Pulmonary artery endothelial cell (primary cell): Measurements from ENCODE around the gene PTGES3. TPM values are rescaled to one million over a fixed set of nuclear protein-coding genes. Genes with fewer than 3 reads are reported as not detected.

Experiments
- DNase-seq: peaks from one replicate; pipeline ENCODE4 v3.0.0-alpha.2; 2011; ENCODE audit warnings: low read depth, low spot score
- total RNA-seq: library from RNA; depleted of rRNA; stranded (reverse); fragments of >200 nt; gene quantifications from 2 replicates; pipeline ENCODE4 v1.2.3, GENCODE V29; 2014

The PTGES3 gene
- total RNA-seq, 1 donor from 2014 or later: 85.3 TPM

GRCh38 chr12:56629459-56630179 is 58.5 kb downstream of the PTGES3 start:
- no peak for DNase-seq

- peak; percentile 24 for DNase-seq
These were observed 59.2 kb downstream of the PTGES3 start for GRCh38 chr12:56628671-56629458.

- DNase-seq: no peak
These were observed 61.4 kb downstream of the PTGES3 start for GRCh38 chr12:56626701-56627100.

- DNase-seq: no peak
These were observed 65.5 kb downstream of the PTGES3 start for GRCh38 chr12:56622535-56622934.

- no peak for DNase-seq
These were observed 71.2 kb downstream of the PTGES3 start for GRCh38 chr12:56616925-56617324.

- no peak for DNase-seq
These were observed 71.8 kb downstream of the PTGES3 start for GRCh38 chr12:56616244-56616643.

GRCh38 chr12:56614627-56615026 is 73.5 kb downstream of the PTGES3 start:
- no peak for DNase-seq

Other genes starting within 250 kb of the PTGES3 start
- gene TIMELESS, start 238.9 kb downstream of the PTGES3 start, total RNA-seq: 14.8 and 25.3 TPM in 2 replicates
- gene MIP, start 233.6 kb downstream of the PTGES3 start, total RNA-seq: 0.07 and 0.20 TPM in 2 replicates
- 1.7 and 1.8 TPM in 2 replicates for gene SPRYD4, start 219.7 kb downstream of the PTGES3 start, total RNA-seq
- gene GLS2, start 200.1 kb downstream of the PTGES3 start, total RNA-seq: 0.26 and 0.28 TPM in 2 replicates
- 21.6 and 25.7 TPM in 2 replicates for gene RBMS2, start 166.5 kb downstream of the PTGES3 start, total RNA-seq
- gene BAZ2A, start 58.0 kb downstream of the PTGES3 start, total RNA-seq: 16.6 and 26.3 TPM in 2 replicates
- gene ATP5F1B, start 42.3 kb downstream of the PTGES3 start, total RNA-seq: 633 and 660 TPM in 2 replicates
- gene NACA, start 37.0 kb upstream of the PTGES3 start, total RNA-seq: 1,329 and 1,623 TPM in 2 replicates
- 12.7 and 16.2 TPM in 2 replicates for gene PRIM1, start 64.0 kb upstream of the PTGES3 start, total RNA-seq
- 0.26 and 0.28 TPM in 2 replicates for gene HSD17B6, start 75.0 kb upstream of the PTGES3 start, total RNA-seq
- not detected in 2 replicates for gene SDR9C7, start 246.1 kb upstream of the PTGES3 start, total RNA-seq